ENCODE data around the gene KCNE1.
"Not testable (repeated sequence)": the region's sequence is repeated elsewhere in the genome, so short reads cannot be mapped to it uniquely, and the experiment has no call there.

The KCNE1 gene

GRCh38 chr21:34511787-34512455, at the start of gene KCNE1:
TSS of gene KCNE1 (minus strand) at chr21:34512210. CDS start at chr21:34449634, 62,576 bp downstream.
- DNase-seq = no peak

GRCh38 chr21:34561806-34562205, 49.8 kb upstream of the KCNE1 start:
- DNase-seq = no peak

GRCh38 chr21:34560609-34561008, 48.6 kb upstream of the KCNE1 start:
- DNase-seq = no peak

GRCh38 chr21:34560021-34560420, 48.0 kb upstream of the KCNE1 start:
- no peak for DNase-seq

- DNase-seq = no peak
Measured at GRCh38 chr21:34559089-34559631, 47.1 kb upstream of the KCNE1 start.

- no peak for DNase-seq
Measured at GRCh38 chr21:34558166-34558565, 46.2 kb upstream of the KCNE1 start.

- DNase-seq = no peak
Measured at GRCh38 chr21:34557261-34557660, 45.3 kb upstream of the KCNE1 start.

GRCh38 chr21:34554670-34555069, 42.7 kb upstream of the KCNE1 start:
- DNase-seq = not testable (repeated sequence)

- no peak for DNase-seq
Measured at GRCh38 chr21:34554227-34554626, 42.2 kb upstream of the KCNE1 start.

- DNase-seq = no peak
Measured at GRCh38 chr21:34553151-34553952, 41.3 kb upstream of the KCNE1 start.

GRCh38 chr21:34552360-34553098, 40.5 kb upstream of the KCNE1 start:
- DNase-seq = no peak

GRCh38 chr21:34550182-34550799, 38.3 kb upstream of the KCNE1 start:
- DNase-seq = no peak

- DNase-seq = no peak
Measured at GRCh38 chr21:34548781-34549376, 36.9 kb upstream of the KCNE1 start.

GRCh38 chr21:34546542-34546941, 34.5 kb upstream of the KCNE1 start:
- no peak for DNase-seq

- no peak for DNase-seq
Measured at GRCh38 chr21:34545079-34545884, 33.3 kb upstream of the KCNE1 start.

- DNase-seq = peak; percentile 21
Measured at GRCh38 chr21:34544032-34544496, 32.1 kb upstream of the KCNE1 start.

- no peak for DNase-seq
Measured at GRCh38 chr21:34543017-34543416, 31.0 kb upstream of the KCNE1 start.

GRCh38 chr21:34540206-34540605, 28.2 kb upstream of the KCNE1 start:
- DNase-seq = no peak

- DNase-seq = no peak
Measured at GRCh38 chr21:34537838-34538237, 25.8 kb upstream of the KCNE1 start.

- no peak for DNase-seq
Measured at GRCh38 chr21:34536820-34537219, 24.8 kb upstream of the KCNE1 start.

- DNase-seq = no peak
Measured at GRCh38 chr21:34536311-34536710, 24.3 kb upstream of the KCNE1 start.

Measured in activated T-cell treated with anti-CD3 and anti-CD28 coated beads, Interleukin-2, amount 50 U/mL, for 1 hour (primary cell).